Neutrophil (primary cell): Measurements from ENCODE around the gene ZBTB38.

Experiments used
- H3K27ac ChIP-seq: fragments of 200-600 bp; sonication (generic); 2 replicates; pipeline ENCODE4 v1.5.1; 2016; ENCODE audit warnings: mild to moderate bottlenecking, moderate library complexity
- H3K27me3 ChIP-seq: fragments of 200-600 bp; sonication (generic); 2 replicates; pipeline ENCODE4 v1.6.0; 2016; ENCODE audit warnings: mild to moderate bottlenecking
- H3K36me3 ChIP-seq: fragments of 200-600 bp; sonication (generic); 2 replicates; pipeline ENCODE4 v1.5.1; 2017
- H3K4me1 ChIP-seq, 2 experiments: fragments of 200-600 bp in 1 of 2; sonication (generic) in 1 of 2; 1 replicate in 1 of 2; 2 replicates in 1 of 2; pipeline versions ENCODE4 v1.5.1 to v1.6.1; 2013 to 2016; ENCODE audit warnings: low read depth in 1 of 2, low read length in 1 of 2, mild to moderate bottlenecking in 1 of 2, moderate library complexity in 1 of 2; ENCODE audit not compliant: control insufficient read depth in 1 of 2, insufficient read depth in 1 of 2
- H3K4me3 ChIP-seq, 2 experiments: fragments of 200-600 bp in 1 of 2; sonication (generic) in 1 of 2; 1 replicate in 1 of 2; 2 replicates in 1 of 2; pipeline ENCODE4 v1.5.1; 2013 to 2016; ENCODE audit warnings: low read depth in 1 of 2, low read length in 1 of 2, mild to moderate bottlenecking in 1 of 2, moderate library complexity in 1 of 2
- H3K9me3 ChIP-seq: fragments of 200-600 bp; sonication (generic); 2 replicates; pipeline ENCODE4 v1.5.1; 2016
- CTCF ChIP-seq: fragments of 200-600 bp; sonication (generic); IDR thresholded peaks from 2 replicates; pipeline ENCODE4 v1.5.1; 2016; ENCODE audit warnings: antibody characterized with exemption

ZBTB38 gene

GRCh38 chr3:141362736-141363135 lies 5.6 kb upstream of the ZBTB38 start:
- Histone ChIP-seq H3K27ac (no peak overlapping the region), H3K36me3 (no peaks in the 10 kb centered on the region), H3K9me3 (no peaks in the 10 kb centered on the region), H3K4me1 (no peaks in the 10 kb centered on the region), H3K4me3 (no peak overlapping the region), H3K27me3 (peaks cover 10% of the 10 kb centered on the region)
- no peak for TF ChIP-seq CTCF

- no peak overlapping the region for H3K4me3 ChIP-seq
- H3K27me3 ChIP-seq = peaks cover 10% of the 10 kb centered on the region
- no peaks in the 10 kb centered on the region for H3K36me3 ChIP-seq
- no peak for TF ChIP-seq CTCF
- no peak overlapping the region for H3K27ac ChIP-seq
- no peaks in the 10 kb centered on the region for H3K4me1 ChIP-seq
- H3K9me3 ChIP-seq = no peaks in the 10 kb centered on the region
Observed at GRCh38 chr3:141365201-141365600, 3.1 kb upstream of the ZBTB38 start.

GRCh38 chr3:141366285-141367037 lies 1.8 kb upstream of the ZBTB38 start:
- Histone ChIP-seq H3K36me3 (no peaks in the 10 kb centered on the region), H3K4me3 (no peak overlapping the region), H3K4me1 (no peaks in the 10 kb centered on the region), H3K9me3 (no peaks in the 10 kb centered on the region), H3K27me3 (peaks cover 5% of the 10 kb centered on the region), H3K27ac (no peak overlapping the region)
- no peak for TF ChIP-seq CTCF

GRCh38 chr3:141367038-141367730 lies 1.1 kb upstream of the ZBTB38 start:
- Histone ChIP-seq H3K27me3 (no peaks in the 10 kb centered on the region), H3K9me3 (no peaks in the 10 kb centered on the region), H3K4me1 (no peaks in the 10 kb centered on the region), H3K27ac (no peak overlapping the region), H3K4me3 (no peak overlapping the region), H3K36me3 (no peaks in the 10 kb centered on the region)
- no peak for TF ChIP-seq CTCF

- no peaks in the 10 kb centered on the region for H3K4me1 ChIP-seq
- no peak overlapping the region for H3K27ac ChIP-seq
- no peaks in the 10 kb centered on the region for H3K36me3 ChIP-seq
- H3K9me3 ChIP-seq = no peaks in the 10 kb centered on the region
- no peaks in the 10 kb centered on the region for H3K27me3 ChIP-seq
- no peak for TF ChIP-seq CTCF
- no peak overlapping the region for H3K4me3 ChIP-seq
Observed at GRCh38 chr3:141368925-141369794, 856 bp downstream of the ZBTB38 start.
